HL-60 (cell line): Measurements from ENCODE around the gene EMP3.

ENCODE experiments used
- CTCF ChIP-seq: IDR thresholded peaks from one replicate; pipeline ENCODE4 v1.5.1; 2011; ENCODE audit warnings: low read length, control low read depth, inconsistent platforms; ENCODE audit not compliant: insufficient read depth
- POLR2AphosphoS5 ChIP-seq: IDR thresholded peaks from 2 replicates; pipeline ENCODE4 v1.6.1; 2012; ENCODE audit warnings: low read depth
- TF ChIP-seq, protein P1 (sequence below): IDR thresholded peaks from 2 replicates; pipeline ENCODE4 v1.6.1; 2012; ENCODE audit warnings: low read depth; ENCODE audit not compliant: insufficient replicate concordance

- no peak for TF ChIP-seq CTCF
- TF ChIP-seq, protein P1, sequence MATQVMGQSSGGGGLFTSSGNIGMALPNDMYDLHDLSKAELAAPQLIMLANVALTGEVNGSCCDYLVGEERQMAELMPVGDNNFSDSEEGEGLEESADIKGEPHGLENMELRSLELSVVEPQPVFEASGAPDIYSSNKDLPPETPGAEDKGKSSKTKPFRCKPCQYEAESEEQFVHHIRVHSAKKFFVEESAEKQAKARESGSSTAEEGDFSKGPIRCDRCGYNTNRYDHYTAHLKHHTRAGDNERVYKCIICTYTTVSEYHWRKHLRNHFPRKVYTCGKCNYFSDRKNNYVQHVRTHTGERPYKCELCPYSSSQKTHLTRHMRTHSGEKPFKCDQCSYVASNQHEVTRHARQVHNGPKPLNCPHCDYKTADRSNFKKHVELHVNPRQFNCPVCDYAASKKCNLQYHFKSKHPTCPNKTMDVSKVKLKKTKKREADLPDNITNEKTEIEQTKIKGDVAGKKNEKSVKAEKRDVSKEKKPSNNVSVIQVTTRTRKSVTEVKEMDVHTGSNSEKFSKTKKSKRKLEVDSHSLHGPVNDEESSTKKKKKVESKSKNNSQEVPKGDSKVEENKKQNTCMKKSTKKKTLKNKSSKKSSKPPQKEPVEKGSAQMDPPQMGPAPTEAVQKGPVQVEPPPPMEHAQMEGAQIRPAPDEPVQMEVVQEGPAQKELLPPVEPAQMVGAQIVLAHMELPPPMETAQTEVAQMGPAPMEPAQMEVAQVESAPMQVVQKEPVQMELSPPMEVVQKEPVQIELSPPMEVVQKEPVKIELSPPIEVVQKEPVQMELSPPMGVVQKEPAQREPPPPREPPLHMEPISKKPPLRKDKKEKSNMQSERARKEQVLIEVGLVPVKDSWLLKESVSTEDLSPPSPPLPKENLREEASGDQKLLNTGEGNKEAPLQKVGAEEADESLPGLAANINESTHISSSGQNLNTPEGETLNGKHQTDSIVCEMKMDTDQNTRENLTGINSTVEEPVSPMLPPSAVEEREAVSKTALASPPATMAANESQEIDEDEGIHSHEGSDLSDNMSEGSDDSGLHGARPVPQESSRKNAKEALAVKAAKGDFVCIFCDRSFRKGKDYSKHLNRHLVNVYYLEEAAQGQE: no peak
- TF ChIP-seq POLR2AphosphoS5: no peak
Measured at GRCh38 chr19:48372904-48373303, 47.6 kb downstream of the EMP3 start.
